HUES48 (cell line): ENCODE data around the gene IER5.
"Not testable (repeated sequence)": the region's sequence is repeated elsewhere in the genome, so short reads cannot be mapped to it uniquely, and the experiment has no call there.

Source experiments
- H3K27ac ChIP-seq: one replicate; pipeline ENCODE4 v1.7.0; 2013; ENCODE audit warnings: low read depth, low read length, inconsistent platforms
- H3K27me3 ChIP-seq: 2 replicates; pipeline ENCODE4 v1.6.1; 2013; ENCODE audit warnings: mild to moderate bottlenecking, low read length; ENCODE audit not compliant: control insufficient read depth, insufficient read depth
- H3K36me3 ChIP-seq: 2 replicates; pipeline ENCODE4 v1.6.1; 2013; ENCODE audit warnings: low read length; ENCODE audit not compliant: control insufficient read depth, insufficient read depth
- H3K4me1 ChIP-seq: 2 replicates; pipeline ENCODE4 v1.6.1; 2013; ENCODE audit warnings: mild to moderate bottlenecking, low read length; ENCODE audit not compliant: control insufficient read depth, insufficient read depth
- H3K4me3 ChIP-seq: 2 replicates; pipeline ENCODE4 v1.5.1; 2013; ENCODE audit warnings: mild to moderate bottlenecking, low read depth, low read length
- H3K9ac ChIP-seq: 2 replicates; pipeline ENCODE4 v1.6.1; 2013; ENCODE audit warnings: mild to moderate bottlenecking, low read depth, low read length, moderate library complexity
- H3K9me3 ChIP-seq: 2 replicates; pipeline ENCODE4 v1.6.1; 2013; ENCODE audit warnings: low read length; ENCODE audit not compliant: control insufficient read depth, insufficient read depth

Gene IER5

GRCh38 chr1:181060066-181060465 is 28.4 kb upstream of the IER5 start:
- Histone ChIP-seq H3K9me3 (no peaks in the 10 kb centered on the region), H3K4me3 (no peak overlapping the region), H3K27ac (no peak overlapping the region), H3K36me3 (no peaks in the 10 kb centered on the region), H3K27me3 (no peaks in the 10 kb centered on the region), H3K4me1 (peaks cover 14% of the 10 kb centered on the region; the same call in 1 of the 2 replicates), H3K9ac (no peak overlapping the region)

- not testable (repeated sequence) for H3K27me3 ChIP-seq, H3K4me3 ChIP-seq, H3K9ac ChIP-seq, H3K9me3 ChIP-seq, H3K36me3 ChIP-seq, H3K27ac ChIP-seq
- peaks cover 16% of the 10 kb centered on the region for H3K4me1 ChIP-seq
These were observed 27.6 kb upstream of the IER5 start for GRCh38 chr1:181060947-181061346.

- Histone ChIP-seq H3K9me3 (no peaks in the 10 kb centered on the region), H3K4me1 (peaks cover 21% of the 10 kb centered on the region), H3K27me3 (no peaks in the 10 kb centered on the region), H3K27ac (no peak overlapping the region), H3K4me3 (no peak overlapping the region), H3K9ac (no peak overlapping the region), H3K36me3 (no peaks in the 10 kb centered on the region)
These were observed 27.0 kb upstream of the IER5 start for GRCh38 chr1:181061487-181061886.

- Histone ChIP-seq H3K27ac (no peak overlapping the region), H3K9ac (no peak overlapping the region), H3K4me1 (peaks cover 21% of the 10 kb centered on the region), H3K36me3 (no peaks in the 10 kb centered on the region), H3K9me3 (no peaks in the 10 kb centered on the region), H3K27me3 (no peaks in the 10 kb centered on the region), H3K4me3 (no peak overlapping the region)
These were observed 26.3 kb upstream of the IER5 start for GRCh38 chr1:181061891-181062835.

- Histone ChIP-seq H3K27me3 (no peaks in the 10 kb centered on the region), H3K27ac (no peak overlapping the region)
These were observed 25.6 kb upstream of the IER5 start for GRCh38 chr1:181062836-181063428.

GRCh38 chr1:181064011-181064623 is 24.4 kb upstream of the IER5 start:
- H3K36me3 ChIP-seq = no peaks in the 10 kb centered on the region
- H3K4me3 ChIP-seq = no peak overlapping the region
- H3K4me1 ChIP-seq = peaks cover 21% of the 10 kb centered on the region
- H3K27ac ChIP-seq = no peak overlapping the region
- H3K9me3 ChIP-seq = no peaks in the 10 kb centered on the region
- H3K27me3 ChIP-seq = no peaks in the 10 kb centered on the region
- H3K9ac ChIP-seq = no peak overlapping the region

More at GRCh38 chr1:181062836-181063428, 25.6 kb upstream of the IER5 start:
- Histone ChIP-seq H3K9me3 (no peaks in the 10 kb centered on the region), H3K4me3 (no peak overlapping the region), H3K9ac (no peak overlapping the region), H3K4me1 (peaks cover 21% of the 10 kb centered on the region), H3K36me3 (no peaks in the 10 kb centered on the region)

GRCh38 chr1:181064702-181065101 is 23.8 kb upstream of the IER5 start:
- Histone ChIP-seq H3K4me1 (peaks cover 21% of the 10 kb centered on the region), H3K4me3 (no peak overlapping the region), H3K27ac (no peak overlapping the region), H3K9ac (no peak overlapping the region), H3K36me3 (no peaks in the 10 kb centered on the region), H3K9me3 (no peaks in the 10 kb centered on the region), H3K27me3 (no peaks in the 10 kb centered on the region)

- Histone ChIP-seq H3K9ac (no peak overlapping the region), H3K4me3 (no peak overlapping the region), H3K27ac (no peak overlapping the region), H3K9me3 (no peaks in the 10 kb centered on the region), H3K27me3 (peaks cover 3% of the 10 kb centered on the region; the same call in 1 of the 2 replicates), H3K4me1 (peaks cover 25% of the 10 kb centered on the region), H3K36me3 (no peaks in the 10 kb centered on the region)
These were observed 14.9 kb upstream of the IER5 start for GRCh38 chr1:181073638-181074037.

GRCh38 chr1:181075766-181076350 is 12.6 kb upstream of the IER5 start:
- H3K36me3 ChIP-seq = no peaks in the 10 kb centered on the region
- no peaks in the 10 kb centered on the region for H3K9me3 ChIP-seq
- no peak overlapping the region for H3K27ac ChIP-seq
- no peak overlapping the region for H3K9ac ChIP-seq
- peaks cover 3% of the 10 kb centered on the region; the same call in 1 of the 2 replicates for H3K27me3 ChIP-seq
- no peak overlapping the region for H3K4me3 ChIP-seq
- H3K4me1 ChIP-seq = peaks cover 25% of the 10 kb centered on the region

- Histone ChIP-seq H3K9ac (no peak overlapping the region; the same call in 1 of the 2 replicates), H3K4me1 (peaks cover 25% of the 10 kb centered on the region), H3K27me3 (peaks cover 3% of the 10 kb centered on the region; the same call in 1 of the 2 replicates), H3K27ac (no peak overlapping the region), H3K9me3 (no peaks in the 10 kb centered on the region), H3K4me3 (no peak overlapping the region), H3K36me3 (no peaks in the 10 kb centered on the region)
These were observed 11.6 kb upstream of the IER5 start for GRCh38 chr1:181076852-181077251.
